BLaER1 (cell line): Measurements from ENCODE around the gene GNG13.

ENCODE experiments used
- H3K27ac ChIP-seq: shearing (Covaris generic); formaldehyde crosslinking; 2 replicates; pipeline ENCODE4 v1.8.1; 2022
- H3K27me3 ChIP-seq: shearing (Covaris generic); formaldehyde crosslinking; 2 replicates; pipeline ENCODE4 v1.8.1; 2022
- H3K36me3 ChIP-seq: shearing (Covaris generic); formaldehyde crosslinking; 2 replicates; pipeline ENCODE4 v1.8.1; 2022
- H3K4me1 ChIP-seq: shearing (Covaris generic); formaldehyde crosslinking; 2 replicates; pipeline ENCODE4 v1.8.1; 2022
- H3K4me2 ChIP-seq: shearing (Covaris generic); formaldehyde crosslinking; 2 replicates; pipeline ENCODE4 v1.8.1; 2022
- H3K4me3 ChIP-seq: shearing (Covaris generic); formaldehyde crosslinking; 2 replicates; pipeline ENCODE4 v1.8.1; 2022
- H3K9ac ChIP-seq: shearing (Covaris generic); formaldehyde crosslinking; 2 replicates; pipeline ENCODE4 v1.8.1; 2022
- H3K9me3 ChIP-seq: shearing (Covaris generic); formaldehyde crosslinking; 2 replicates; pipeline ENCODE4 v1.8.1; 2022
- H4K20me1 ChIP-seq: shearing (Covaris generic); formaldehyde crosslinking; 2 replicates; pipeline ENCODE4 v1.8.1; 2022
- Cebpa-rat ChIP-seq: shearing (Covaris generic); IDR thresholded peaks from 2 replicates; pipeline ENCODE4 v1.8.1; 2022

Gene GNG13

DNA sequence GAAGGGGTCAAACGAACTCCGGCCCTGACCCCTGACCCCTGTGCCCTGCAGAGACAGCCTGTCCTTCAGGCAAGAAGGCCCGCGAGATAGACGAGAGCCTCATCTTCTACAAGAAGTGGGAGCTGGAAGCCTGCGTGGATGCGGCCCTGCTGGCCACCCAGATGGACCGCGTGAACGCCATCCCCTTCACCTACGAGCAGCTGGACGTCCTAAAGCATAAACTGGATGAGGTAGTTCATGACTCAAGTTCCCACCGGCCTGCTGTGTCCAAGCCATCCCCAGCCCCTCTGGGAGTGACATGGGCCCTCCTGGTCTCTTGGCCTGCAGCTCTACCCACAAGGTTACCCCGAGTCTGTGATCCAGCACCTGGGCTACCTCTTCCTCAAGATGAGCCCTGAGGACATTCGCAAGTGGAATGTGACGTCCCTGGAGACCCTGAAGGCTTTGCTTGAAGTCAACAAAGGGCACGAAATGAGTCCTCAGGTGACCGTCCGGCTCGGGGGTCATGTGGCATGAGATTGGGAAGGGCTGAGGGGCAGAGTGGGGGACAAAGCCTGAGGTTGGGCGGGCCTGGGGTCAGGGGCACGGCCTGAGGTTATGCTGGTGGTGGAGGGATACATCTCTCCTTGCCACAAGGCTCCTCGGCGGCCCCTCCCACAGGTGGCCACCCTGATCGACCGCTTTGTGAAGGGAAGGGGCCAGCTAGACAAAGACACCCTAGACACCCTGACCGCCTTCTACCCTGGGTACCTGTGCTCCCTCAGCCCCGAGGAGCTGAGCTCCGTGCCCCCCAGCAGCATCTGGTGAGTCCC lies 34.3 kb downstream of the GNG13 start:
- H3K9ac ChIP-seq: no peak overlapping the region
- no peak overlapping the region for H3K4me2 ChIP-seq
- H3K4me3 ChIP-seq: no peak overlapping the region
- H3K9me3 ChIP-seq: no peaks in the 10 kb centered on the region
- no peaks in the 10 kb centered on the region for H3K27me3 ChIP-seq
- H3K27ac ChIP-seq: no peak overlapping the region
- TF ChIP-seq Cebpa-rat: no peak
- H3K36me3 ChIP-seq: no peaks in the 10 kb centered on the region
- peaks cover 20% of the 10 kb centered on the region for H3K4me1 ChIP-seq
- H4K20me1 ChIP-seq: no peaks in the 10 kb centered on the region

DNA sequence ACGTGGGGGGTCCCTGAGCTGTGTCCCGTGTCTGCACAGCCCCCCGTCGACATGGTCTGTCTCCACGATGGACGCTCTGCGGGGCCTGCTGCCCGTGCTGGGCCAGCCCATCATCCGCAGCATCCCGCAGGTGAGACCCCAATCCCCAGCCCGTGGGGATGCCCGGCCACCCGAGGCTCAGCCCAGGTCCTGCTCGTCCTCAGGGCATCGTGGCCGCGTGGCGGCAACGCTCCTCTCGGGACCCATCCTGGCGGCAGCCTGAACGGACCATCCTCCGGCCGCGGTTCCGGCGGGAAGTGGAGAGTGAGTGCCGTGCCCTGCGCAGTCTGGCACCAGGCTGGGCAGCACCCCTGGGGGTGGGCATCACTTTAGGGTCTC lies 35.1 kb downstream of the GNG13 start:
- no peak overlapping the region for H3K4me3 ChIP-seq
- H4K20me1 ChIP-seq: no peaks in the 10 kb centered on the region
- no peak overlapping the region for H3K9ac ChIP-seq
- H3K4me2 ChIP-seq: no peak overlapping the region
- no peaks in the 10 kb centered on the region for H3K36me3 ChIP-seq
- TF ChIP-seq Cebpa-rat: no peak
- H3K9me3 ChIP-seq: no peaks in the 10 kb centered on the region
- peaks cover 28% of the 10 kb centered on the region for H3K4me1 ChIP-seq
- H3K27ac ChIP-seq: no peak overlapping the region
- H3K27me3 ChIP-seq: no peaks in the 10 kb centered on the region

DNA sequence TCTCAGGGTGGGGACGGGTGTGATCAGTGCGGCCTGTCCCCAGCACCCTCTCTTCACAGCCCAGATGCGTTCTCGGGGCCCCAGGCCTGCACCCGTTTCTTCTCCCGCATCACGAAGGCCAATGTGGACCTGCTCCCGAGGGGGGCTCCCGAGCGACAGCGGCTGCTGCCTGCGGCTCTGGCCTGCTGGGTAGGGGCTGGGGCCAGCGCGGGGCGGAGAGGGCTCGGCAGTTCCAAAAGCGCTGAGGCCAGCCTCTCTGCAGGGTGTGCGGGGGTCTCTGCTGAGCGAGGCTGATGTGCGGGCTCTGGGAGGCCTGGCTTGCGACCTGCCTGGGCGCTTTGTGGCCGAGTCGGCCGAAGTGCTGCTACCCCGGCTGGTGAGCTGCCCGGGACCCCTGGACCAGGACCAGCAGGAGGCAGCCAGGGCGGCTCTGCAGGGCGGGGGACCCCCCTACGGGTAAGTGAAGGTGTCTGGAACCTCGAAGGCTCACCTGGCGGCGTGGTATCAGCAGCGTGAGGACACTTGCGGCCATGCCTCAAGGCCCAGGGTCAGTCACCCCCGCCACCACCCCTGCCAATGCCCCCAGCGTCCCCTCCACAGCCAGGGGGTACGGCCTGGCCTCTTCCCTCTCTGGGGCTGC lies 35.6 kb downstream of the GNG13 start:
- H3K4me2 ChIP-seq: no peak overlapping the region
- no peak overlapping the region for H3K9ac ChIP-seq
- TF ChIP-seq Cebpa-rat: no peak
- no peak overlapping the region for H3K4me3 ChIP-seq
- H3K27ac ChIP-seq: no peak overlapping the region
- no peaks in the 10 kb centered on the region for H3K27me3 ChIP-seq
- peaks cover 28% of the 10 kb centered on the region for H3K4me1 ChIP-seq
- H3K9me3 ChIP-seq: no peaks in the 10 kb centered on the region
- no peaks in the 10 kb centered on the region for H3K36me3 ChIP-seq
- H4K20me1 ChIP-seq: no peaks in the 10 kb centered on the region

DNA sequence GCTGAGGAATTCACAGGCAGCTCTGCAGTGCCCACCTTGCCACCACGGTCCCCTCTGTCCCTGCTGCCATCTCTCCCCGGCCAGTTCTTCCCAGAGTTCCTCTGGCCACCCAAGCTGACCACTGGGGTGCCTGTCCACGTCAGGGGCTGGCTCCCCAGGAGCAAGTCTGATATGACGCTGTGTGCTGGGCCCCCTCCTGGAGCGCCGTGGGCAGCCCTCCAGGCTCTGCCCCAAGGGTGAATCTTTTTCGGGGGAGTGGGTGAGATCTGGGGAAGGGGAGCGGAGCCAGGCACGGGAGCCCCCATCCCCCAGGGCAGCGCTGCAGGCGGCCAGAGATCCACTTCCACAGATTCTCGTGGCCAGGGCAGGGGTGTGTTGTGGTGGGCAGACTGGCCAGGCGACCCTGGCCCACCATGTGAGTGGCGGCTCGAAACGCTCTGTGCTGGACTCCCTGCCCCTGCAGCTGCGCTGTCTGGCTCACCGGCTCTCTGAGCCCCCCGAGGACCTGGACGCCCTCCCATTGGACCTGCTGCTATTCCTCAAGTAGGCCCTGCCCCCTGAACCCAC lies 36.3 kb downstream of the GNG13 start:
- Histone ChIP-seq H3K36me3 (no peaks in the 10 kb centered on the region), H3K4me1 (peaks cover 28% of the 10 kb centered on the region), H3K4me3 (no peak overlapping the region)

DNA sequence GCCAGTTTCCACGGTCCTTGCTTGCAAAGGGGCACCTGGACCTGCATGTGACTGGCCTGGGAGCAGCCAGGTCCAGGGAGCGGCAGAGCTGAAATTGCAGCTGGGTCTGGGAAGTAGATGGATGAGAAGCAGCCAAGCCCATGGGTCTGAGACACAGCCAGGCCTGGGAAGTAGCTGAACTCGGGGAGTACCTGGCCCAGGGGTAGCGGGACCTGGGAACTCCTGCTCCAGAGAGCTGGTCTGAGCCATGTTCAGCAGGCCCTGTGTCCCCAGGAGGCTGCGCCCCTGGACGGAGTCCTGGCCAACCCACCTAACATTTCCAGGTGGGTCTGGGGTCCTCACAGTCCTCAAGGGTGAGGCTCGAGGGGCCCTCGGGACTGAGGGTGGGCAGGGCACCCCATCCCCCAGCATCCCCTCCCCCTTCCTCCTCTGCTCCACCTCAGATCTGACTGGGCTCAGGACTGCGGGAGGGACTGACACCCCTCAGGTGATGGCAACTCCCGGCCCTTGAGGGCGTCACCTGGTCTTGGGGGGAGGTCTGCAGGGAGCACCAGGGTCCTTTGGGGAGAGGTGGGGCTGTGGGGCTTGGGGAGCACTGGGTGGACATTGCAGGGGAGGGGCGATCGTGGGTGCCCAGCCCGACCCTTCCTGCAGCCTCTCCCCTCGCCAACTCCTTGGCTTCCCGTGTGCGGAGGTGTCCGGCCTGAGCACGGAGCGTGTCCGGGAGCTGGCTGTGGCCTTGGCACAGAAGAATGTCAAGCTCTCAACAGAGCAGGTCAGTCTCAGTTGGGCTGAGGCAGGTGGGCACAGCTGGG lies 37.0 kb downstream of the GNG13 start:
- H3K9ac ChIP-seq: no peak overlapping the region
- TF ChIP-seq Cebpa-rat: no peak
- H4K20me1 ChIP-seq: no peaks in the 10 kb centered on the region
- no peaks in the 10 kb centered on the region for H3K9me3 ChIP-seq
- no peak overlapping the region for H3K4me3 ChIP-seq
- H3K4me1 ChIP-seq: peaks cover 28% of the 10 kb centered on the region
- H3K4me2 ChIP-seq: no peak overlapping the region
- H3K27ac ChIP-seq: no peak overlapping the region
- H3K36me3 ChIP-seq: no peaks in the 10 kb centered on the region
- H3K27me3 ChIP-seq: no peaks in the 10 kb centered on the region

More for the DNA sequence above, 36.3 kb downstream of the GNG13 start:
- no peaks in the 10 kb centered on the region for H3K27me3 ChIP-seq
- TF ChIP-seq Cebpa-rat: no peak
- H3K9ac ChIP-seq: no peak overlapping the region
- no peak overlapping the region for H3K4me2 ChIP-seq
- no peak overlapping the region for H3K27ac ChIP-seq
- no peaks in the 10 kb centered on the region for H4K20me1 ChIP-seq
- no peaks in the 10 kb centered on the region for H3K9me3 ChIP-seq

DNA sequence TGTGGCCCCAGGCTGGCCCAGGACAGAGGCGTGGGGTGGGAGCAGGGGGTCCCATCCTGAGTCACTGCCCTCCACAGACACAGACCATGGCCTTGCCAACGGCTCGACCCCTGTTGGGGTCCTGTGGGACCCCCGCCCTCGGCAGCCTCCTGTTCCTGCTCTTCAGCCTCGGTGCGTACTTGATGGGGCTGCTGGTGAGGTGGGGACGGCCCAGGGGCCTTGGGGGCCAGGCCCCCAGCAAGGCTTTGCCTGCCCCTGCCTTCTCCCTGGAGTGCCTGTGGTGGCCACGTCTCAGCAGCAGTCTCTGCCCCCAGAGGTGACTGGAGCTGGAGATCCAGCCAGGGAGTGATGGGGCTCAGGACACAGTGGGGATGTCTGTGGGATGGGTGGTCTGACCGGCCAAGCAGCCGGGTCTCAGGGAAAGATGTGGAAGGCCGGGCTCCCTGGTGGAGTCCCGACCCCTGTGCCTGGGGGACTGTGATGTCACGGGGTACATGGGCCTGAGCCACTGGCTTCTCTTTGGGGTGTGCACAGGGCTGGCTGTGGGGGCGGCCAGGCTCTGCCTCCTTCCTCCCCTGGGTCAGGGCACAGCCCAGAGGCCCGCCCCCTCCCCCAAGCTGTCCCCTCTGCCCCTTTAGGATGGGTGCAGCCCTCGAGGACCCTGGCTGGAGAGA lies 37.8 kb downstream of the GNG13 start:
- no peak for TF ChIP-seq Cebpa-rat
- Histone ChIP-seq H3K4me2 (peak overlapping the region; percentile 42; the same call in 1 of the 2 replicates), H3K27me3 (no peaks in the 10 kb centered on the region), H4K20me1 (no peaks in the 10 kb centered on the region), H3K27ac (no peak overlapping the region), H3K9ac (no peak overlapping the region), H3K36me3 (no peaks in the 10 kb centered on the region), H3K9me3 (no peaks in the 10 kb centered on the region), H3K4me1 (peaks cover 34% of the 10 kb centered on the region), H3K4me3 (no peak overlapping the region)

DNA sequence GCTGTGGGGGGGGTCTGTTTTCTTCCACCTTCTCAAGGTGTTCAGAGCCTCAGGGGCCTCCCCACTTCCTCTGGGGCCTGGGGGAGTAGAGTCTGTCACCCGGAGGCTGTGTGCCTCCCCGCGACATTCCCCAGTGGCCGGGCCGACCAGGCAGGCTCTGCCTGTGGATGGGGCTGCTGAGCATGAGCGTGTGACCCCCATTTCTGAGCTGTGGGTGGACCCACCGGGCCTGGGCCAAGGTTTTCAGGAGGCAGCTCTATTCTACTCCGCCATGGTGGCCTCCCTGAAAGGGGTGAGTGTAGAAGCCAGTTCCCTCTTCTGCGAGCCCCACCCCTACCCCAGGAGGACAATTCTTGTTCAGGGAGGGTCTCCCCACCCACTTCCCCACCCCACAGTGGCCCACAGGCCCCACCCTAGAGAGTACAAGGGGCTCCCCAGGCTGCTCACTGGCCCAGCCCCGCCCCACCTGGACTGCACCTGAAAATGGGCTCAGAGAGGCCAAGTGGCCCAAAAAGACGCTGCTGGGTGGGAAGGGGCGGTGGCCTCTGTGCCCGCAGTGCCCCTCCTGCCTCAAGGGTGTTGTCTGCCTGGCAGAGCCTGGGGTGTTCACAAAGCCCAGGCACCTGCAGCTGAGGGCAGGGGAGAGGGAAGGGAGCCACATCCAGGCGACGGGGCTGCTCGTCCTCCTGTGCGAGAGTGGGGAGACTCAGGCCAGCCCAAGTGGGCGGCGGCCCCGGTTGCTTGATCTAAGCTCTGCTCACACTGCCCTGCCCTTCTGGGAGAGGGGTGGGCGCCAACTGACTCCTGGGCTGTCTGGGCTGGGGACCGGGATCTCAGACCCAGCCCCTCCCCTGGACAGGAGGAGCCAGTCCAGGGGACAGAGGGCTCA lies 38.7 kb downstream of the GNG13 start:
- Histone ChIP-seq H3K4me2 (peak overlapping the region; percentile 42), H3K4me1 (peaks cover 43% of the 10 kb centered on the region), H3K4me3 (no peak overlapping the region), H4K20me1 (no peaks in the 10 kb centered on the region), H3K9ac (no peak overlapping the region), H3K27ac (no peak overlapping the region), H3K27me3 (no peaks in the 10 kb centered on the region), H3K9me3 (no peaks in the 10 kb centered on the region), H3K36me3 (no peaks in the 10 kb centered on the region)
- TF ChIP-seq Cebpa-rat: no peak

DNA sequence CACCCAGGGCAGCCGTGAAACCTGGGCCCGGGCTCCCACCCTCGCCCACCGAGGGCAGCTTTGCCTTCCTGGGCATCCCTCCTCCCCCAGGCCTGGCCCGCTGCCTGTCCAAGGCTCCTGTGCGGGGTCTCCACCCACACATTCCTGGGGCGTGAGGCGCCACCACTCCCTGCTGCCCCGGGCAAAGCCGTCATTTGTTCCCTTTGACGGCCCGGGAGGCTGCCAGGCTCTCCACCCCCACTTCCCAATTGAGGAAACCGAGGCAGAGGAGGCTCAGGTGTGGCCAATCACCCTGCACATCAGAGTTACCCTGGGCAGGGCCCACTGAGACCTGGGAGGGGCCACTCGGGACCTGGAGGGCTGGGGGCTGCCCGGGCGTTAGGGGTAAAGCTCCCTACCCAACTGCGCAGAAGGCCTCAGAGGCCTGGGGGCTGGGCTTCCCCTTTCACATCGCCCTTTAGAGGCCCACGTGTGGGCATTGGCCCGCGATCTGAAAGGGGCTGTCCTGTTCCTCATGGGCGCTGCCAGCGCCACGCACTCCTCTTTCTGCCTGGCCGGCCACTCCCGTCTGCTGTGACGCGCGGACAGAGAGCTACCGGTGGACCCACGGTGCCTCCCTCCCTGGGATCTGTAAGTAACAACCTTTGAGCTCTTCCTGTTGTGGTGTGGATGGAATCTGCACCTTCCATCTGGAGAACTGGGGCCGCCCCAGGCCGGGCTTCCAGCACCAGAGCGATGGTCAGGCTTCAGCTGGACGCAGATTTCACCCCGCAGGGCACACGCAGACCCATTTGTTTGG lies 39.8 kb downstream of the GNG13 start, which contains the start of gene MSLN:
Gene MSLN, plus strand, starts transcription at position 190 of the 799 bp plus-strand sequence. CDS start 1,947 bp downstream, outside the sequence.
- H4K20me1 ChIP-seq: no peaks in the 10 kb centered on the region
- H3K27ac ChIP-seq: no peak within 1 kb of the TSS
- H3K9me3 ChIP-seq: no peaks in the 10 kb centered on the region
- H3K27me3 ChIP-seq: no peaks in the 10 kb centered on the region
- no peaks in the 10 kb centered on the region for H3K36me3 ChIP-seq
- no peak within 1 kb of the TSS for H3K9ac ChIP-seq
- H3K4me1 ChIP-seq: peaks cover 47% of the 10 kb centered on the region
- H3K4me2 ChIP-seq: peak within 1 kb of the TSS; percentile 42
- no peak for TF ChIP-seq Cebpa-rat
- H3K4me3 ChIP-seq: no peak within 1 kb of the TSS
